ENCODE data around the gene RNFT1.
"Not testable (repeated sequence)": the region's sequence is repeated elsewhere in the genome, so short reads cannot be mapped to it uniquely, and the experiment has no call there.

The RNFT1 gene

DNA sequence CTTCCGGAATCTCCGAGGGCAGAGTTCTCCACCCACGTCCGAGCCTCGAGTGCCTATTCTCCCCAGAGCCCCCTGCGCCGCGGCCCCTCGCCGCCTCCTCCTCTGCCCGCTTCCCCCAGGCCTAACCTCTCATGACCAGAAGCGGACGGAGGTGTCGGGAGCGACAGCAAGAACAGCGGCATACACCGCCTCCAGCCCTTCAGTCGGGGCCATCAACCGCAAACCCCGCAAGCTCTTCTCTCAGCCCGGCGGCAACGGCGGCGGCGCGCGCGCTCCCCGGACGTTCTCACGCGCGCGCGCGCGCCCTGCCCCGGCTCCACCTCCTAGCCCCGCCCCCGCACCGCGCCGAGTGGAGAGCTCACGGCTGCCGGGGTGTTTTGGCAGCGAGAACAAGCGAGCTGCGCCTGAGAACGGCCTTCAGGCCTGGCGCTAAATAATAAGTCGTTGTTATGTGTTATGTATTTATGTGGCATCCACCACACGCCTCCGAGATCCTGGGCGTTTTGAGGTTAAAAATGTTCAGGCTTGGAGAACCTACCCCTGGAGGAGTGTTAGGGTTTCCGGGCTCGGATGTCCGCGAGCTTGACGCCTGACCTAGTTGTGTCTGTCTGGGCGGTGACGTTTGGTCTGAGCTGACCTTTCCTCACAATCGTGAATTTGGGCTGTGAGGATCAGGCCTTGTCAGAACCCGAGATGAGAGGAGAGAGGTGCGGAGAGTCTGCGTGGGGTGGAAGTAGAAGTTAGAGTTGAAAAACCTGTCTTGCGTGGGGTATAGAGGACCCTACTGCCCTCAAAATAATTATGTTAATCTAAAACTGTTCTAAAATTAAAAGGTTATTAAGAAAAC, at the start of gene RNFT1 (continued):
- TF ChIP-seq PRDM2 (tag by site-specific recombination; IDR thresholded peaks at IDR 0.05; ENCODE audit: borderline replicate concordance) (no peak), ZNF843 (tag by site-specific recombination; IDR thresholded peaks at IDR 0.05) (0 out of 2 replicates have a peak, but pooled peaks have one; percentile 13), HIC1 (tag by site-specific recombination; IDR thresholded peaks at IDR 0.05) (no peak), ZNF677 (tag by site-specific recombination; IDR thresholded peaks at IDR 0.05) (no peak), ZSCAN5A (tag by site-specific recombination; IDR thresholded peaks at IDR 0.05) (peak; percentile 81)
- TF ChIP-seq, protein P1, sequence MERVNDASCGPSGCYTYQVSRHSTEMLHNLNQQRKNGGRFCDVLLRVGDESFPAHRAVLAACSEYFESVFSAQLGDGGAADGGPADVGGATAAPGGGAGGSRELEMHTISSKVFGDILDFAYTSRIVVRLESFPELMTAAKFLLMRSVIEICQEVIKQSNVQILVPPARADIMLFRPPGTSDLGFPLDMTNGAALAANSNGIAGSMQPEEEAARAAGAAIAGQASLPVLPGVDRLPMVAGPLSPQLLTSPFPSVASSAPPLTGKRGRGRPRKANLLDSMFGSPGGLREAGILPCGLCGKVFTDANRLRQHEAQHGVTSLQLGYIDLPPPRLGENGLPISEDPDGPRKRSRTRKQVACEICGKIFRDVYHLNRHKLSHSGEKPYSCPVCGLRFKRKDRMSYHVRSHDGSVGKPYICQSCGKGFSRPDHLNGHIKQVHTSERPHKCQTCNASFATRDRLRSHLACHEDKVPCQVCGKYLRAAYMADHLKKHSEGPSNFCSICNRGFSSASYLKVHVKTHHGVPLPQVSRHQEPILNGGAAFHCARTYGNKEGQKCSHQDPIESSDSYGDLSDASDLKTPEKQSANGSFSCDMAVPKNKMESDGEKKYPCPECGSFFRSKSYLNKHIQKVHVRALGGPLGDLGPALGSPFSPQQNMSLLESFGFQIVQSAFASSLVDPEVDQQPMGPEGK (tag by site-specific recombination; IDR thresholded peaks at IDR 0.05), result peak; percentile 75; the same call in 1 of the 2 replicates
- TF ChIP-seq, protein P2, sequence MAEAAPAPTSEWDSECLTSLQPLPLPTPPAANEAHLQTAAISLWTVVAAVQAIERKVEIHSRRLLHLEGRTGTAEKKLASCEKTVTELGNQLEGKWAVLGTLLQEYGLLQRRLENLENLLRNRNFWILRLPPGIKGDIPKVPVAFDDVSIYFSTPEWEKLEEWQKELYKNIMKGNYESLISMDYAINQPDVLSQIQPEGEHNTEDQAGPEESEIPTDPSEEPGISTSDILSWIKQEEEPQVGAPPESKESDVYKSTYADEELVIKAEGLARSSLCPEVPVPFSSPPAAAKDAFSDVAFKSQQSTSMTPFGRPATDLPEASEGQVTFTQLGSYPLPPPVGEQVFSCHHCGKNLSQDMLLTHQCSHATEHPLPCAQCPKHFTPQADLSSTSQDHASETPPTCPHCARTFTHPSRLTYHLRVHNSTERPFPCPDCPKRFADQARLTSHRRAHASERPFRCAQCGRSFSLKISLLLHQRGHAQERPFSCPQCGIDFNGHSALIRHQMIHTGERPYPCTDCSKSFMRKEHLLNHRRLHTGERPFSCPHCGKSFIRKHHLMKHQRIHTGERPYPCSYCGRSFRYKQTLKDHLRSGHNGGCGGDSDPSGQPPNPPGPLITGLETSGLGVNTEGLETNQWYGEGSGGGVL (tag by site-specific recombination; IDR thresholded peaks at IDR 0.05), result peak; percentile 11; the same call in 1 of the 2 replicates
- TF ChIP-seq, protein P3, sequence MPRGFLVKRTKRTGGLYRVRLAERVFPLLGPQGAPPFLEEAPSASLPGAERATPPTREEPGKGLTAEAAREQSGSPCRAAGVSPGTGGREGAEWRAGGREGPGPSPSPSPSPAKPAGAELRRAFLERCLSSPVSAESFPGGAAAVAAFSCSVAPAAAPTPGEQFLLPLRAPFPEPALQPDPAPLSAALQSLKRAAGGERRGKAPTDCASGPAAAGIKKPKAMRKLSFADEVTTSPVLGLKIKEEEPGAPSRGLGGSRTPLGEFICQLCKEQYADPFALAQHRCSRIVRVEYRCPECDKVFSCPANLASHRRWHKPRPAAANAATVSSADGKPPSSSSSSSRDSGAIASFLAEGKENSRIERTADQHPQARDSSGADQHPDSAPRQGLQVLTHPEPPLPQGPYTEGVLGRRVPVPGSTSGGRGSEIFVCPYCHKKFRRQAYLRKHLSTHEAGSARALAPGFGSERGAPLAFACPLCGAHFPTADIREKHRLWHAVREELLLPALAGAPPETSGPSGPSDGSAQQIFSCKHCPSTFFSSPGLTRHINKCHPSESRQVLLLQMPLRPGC (tag by site-specific recombination; IDR thresholded peaks at IDR 0.05), result 0 out of 2 replicates have a peak, but pooled peaks have one; percentile 12

GRCh38 chr17:60009326-60009725, 44.8 kb upstream of the RNFT1 start:
- CTCF ChIA-PET; H3K27ac ChIP-seq (ENCODE audit: extremely low read depth, low read depth, low read length); H3K9me3 ChIP-seq (ENCODE audit: control insufficient read depth, insufficient read depth, low read depth, low read length); H3K36me3 ChIP-seq (ENCODE audit: control insufficient read depth in 2 of 2, insufficient read depth in 1 of 2, low read length in 2 of 2); POLR2A ChIA-PET; H3K4me3 ChIP-seq (ENCODE audit: low read depth, low read length); H3K4me1 ChIP-seq (ENCODE audit: control insufficient read depth, insufficient read depth, low read length): not testable (repeated sequence)

GRCh38 chr17:60008377-60008776, 43.8 kb upstream of the RNFT1 start:
- H3K4me1 ChIP-seq (ENCODE audit: control insufficient read depth, insufficient read depth, low read length); H3K27ac ChIP-seq (ENCODE audit: extremely low read depth, low read depth, low read length); H3K4me3 ChIP-seq (ENCODE audit: low read depth, low read length); H3K9me3 ChIP-seq (ENCODE audit: control insufficient read depth, insufficient read depth, low read depth, low read length); CTCF ChIA-PET; POLR2A ChIA-PET; H3K36me3 ChIP-seq (ENCODE audit: control insufficient read depth in 2 of 2, insufficient read depth in 1 of 2, low read length in 2 of 2): not testable (repeated sequence)

All from HEK293 (cell line).